ENCODE measurements around the gene GALNT1.

DNA sequence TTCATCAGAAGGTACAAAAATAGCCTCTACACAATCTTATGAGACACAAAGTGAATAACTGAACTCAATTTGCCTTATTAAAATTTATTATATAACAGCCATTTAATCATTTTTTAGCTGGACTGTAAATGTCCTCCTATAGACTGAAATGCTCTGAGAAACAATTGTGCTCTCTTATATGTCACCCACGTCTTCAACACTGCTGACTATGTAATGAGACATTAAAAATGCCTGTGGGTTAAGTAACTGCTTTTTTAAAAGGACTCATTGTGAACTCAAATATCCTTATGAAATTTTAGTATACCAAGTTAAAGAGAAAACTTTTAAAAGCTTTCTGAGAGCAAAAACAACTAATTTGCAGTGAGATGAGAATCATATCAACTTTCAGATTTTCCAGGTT, 10.4 kb upstream of the GALNT1 start:
- TF ChIP-seq EZH2 (IDR thresholded peaks at IDR 0.05) (no peak), POLR2AphosphoS5 (IDR thresholded peaks at IDR 0.05; ENCODE audit: borderline replicate concordance, low read depth, low read length) (no peak), FOXP2 (optimal IDR thresholded peaks at IDR 0.05; ENCODE audit: control extremely low read depth, extremely low read length, insufficient read depth) (no peak)
